HL-60 (cell line): ENCODE measurements around the gene GJC3.

Source experiments
- GABPA ChIP-seq: IDR thresholded peaks from 2 replicates; pipeline ENCODE4 v1.6.1; 2012; ENCODE audit warnings: low read depth
- POLR2AphosphoS5 ChIP-seq: IDR thresholded peaks from 2 replicates; pipeline ENCODE4 v1.6.1; 2012; ENCODE audit warnings: low read depth
- TF ChIP-seq, protein P1 (sequence below): IDR thresholded peaks from one replicate; pipeline ENCODE4 v1.5.1; 2011; ENCODE audit warnings: low read length, control low read depth, inconsistent platforms; ENCODE audit not compliant: insufficient read depth
- TF ChIP-seq, protein P2 (sequence below): IDR thresholded peaks from 2 replicates; pipeline ENCODE4 v1.6.1; 2012; ENCODE audit warnings: low read depth; ENCODE audit not compliant: insufficient replicate concordance

DNA sequence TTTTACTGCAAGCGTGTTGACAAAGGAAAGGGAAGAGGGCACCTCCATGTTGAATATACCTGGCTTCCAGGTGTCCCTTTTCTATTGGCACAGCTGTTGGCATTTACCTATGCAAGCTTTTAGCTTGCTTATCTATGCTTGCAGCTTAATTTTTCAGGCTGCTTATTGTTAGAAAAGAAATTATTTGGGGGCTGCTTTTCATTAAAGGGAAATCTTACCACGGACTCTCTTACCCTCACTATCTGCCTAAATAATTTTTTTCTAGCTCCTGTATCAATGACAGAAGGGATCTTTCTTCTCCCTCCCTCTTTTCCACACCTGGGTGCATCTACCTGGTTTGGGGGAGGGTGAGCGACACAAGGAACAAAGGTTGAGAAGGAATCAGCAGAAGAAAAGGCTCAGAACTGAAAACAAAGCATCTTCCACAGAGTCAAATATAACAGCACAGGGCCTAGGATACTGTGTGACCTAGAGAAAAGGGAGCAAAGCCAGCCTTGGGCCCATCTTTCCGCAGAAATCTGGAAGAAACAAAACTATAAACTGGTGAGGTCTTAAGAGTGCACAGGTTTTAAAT is 15.2 kb upstream of the GJC3 start:
- TF ChIP-seq, protein P1, sequence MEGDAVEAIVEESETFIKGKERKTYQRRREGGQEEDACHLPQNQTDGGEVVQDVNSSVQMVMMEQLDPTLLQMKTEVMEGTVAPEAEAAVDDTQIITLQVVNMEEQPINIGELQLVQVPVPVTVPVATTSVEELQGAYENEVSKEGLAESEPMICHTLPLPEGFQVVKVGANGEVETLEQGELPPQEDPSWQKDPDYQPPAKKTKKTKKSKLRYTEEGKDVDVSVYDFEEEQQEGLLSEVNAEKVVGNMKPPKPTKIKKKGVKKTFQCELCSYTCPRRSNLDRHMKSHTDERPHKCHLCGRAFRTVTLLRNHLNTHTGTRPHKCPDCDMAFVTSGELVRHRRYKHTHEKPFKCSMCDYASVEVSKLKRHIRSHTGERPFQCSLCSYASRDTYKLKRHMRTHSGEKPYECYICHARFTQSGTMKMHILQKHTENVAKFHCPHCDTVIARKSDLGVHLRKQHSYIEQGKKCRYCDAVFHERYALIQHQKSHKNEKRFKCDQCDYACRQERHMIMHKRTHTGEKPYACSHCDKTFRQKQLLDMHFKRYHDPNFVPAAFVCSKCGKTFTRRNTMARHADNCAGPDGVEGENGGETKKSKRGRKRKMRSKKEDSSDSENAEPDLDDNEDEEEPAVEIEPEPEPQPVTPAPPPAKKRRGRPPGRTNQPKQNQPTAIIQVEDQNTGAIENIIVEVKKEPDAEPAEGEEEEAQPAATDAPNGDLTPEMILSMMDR: no peak
- TF ChIP-seq POLR2AphosphoS5: no peak
- TF ChIP-seq, protein P2, sequence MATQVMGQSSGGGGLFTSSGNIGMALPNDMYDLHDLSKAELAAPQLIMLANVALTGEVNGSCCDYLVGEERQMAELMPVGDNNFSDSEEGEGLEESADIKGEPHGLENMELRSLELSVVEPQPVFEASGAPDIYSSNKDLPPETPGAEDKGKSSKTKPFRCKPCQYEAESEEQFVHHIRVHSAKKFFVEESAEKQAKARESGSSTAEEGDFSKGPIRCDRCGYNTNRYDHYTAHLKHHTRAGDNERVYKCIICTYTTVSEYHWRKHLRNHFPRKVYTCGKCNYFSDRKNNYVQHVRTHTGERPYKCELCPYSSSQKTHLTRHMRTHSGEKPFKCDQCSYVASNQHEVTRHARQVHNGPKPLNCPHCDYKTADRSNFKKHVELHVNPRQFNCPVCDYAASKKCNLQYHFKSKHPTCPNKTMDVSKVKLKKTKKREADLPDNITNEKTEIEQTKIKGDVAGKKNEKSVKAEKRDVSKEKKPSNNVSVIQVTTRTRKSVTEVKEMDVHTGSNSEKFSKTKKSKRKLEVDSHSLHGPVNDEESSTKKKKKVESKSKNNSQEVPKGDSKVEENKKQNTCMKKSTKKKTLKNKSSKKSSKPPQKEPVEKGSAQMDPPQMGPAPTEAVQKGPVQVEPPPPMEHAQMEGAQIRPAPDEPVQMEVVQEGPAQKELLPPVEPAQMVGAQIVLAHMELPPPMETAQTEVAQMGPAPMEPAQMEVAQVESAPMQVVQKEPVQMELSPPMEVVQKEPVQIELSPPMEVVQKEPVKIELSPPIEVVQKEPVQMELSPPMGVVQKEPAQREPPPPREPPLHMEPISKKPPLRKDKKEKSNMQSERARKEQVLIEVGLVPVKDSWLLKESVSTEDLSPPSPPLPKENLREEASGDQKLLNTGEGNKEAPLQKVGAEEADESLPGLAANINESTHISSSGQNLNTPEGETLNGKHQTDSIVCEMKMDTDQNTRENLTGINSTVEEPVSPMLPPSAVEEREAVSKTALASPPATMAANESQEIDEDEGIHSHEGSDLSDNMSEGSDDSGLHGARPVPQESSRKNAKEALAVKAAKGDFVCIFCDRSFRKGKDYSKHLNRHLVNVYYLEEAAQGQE: no peak
- TF ChIP-seq GABPA: no peak
